ENCODE results near the gene EPB41L1.

The EPB41L1 gene

DNA sequence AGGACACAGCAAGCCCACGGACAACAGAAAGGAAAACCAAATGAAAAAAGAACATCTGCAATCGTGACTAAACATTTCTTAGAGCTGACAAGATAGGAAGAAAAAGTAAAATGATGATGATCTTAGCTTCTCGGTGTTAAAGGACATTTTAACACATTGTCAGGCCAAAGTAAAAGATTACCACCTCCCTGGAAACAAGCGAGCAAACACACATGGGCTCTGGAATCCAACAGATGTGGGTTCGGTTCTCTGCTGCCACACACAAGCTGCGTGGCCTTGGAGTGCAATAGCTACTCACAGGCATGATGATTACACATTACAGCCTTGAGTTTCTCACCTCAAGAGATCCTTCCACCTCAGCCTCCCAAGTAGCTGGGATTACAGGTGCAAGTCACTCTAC, 74.2 kb downstream of the EPB41L1 start:
- TF ChIP-seq TAF1 (IDR thresholded peaks at IDR 0.05; ENCODE audit: borderline replicate concordance, insufficient read depth, low read length) (no peak), POLR2AphosphoS5 (IDR thresholded peaks at IDR 0.05; ENCODE audit: low read depth, low read length) (no peak), SIN3A (IDR thresholded peaks at IDR 0.05; ENCODE audit: borderline replicate concordance, insufficient read depth, low read length) (no peak), REST (IDR thresholded peaks at IDR 0.05; ENCODE audit: insufficient read depth in 1 of 2, low read depth in 2 of 2, low read length in 2 of 2) (no peak), FOXP2 (optimal IDR thresholded peaks at IDR 0.05; ENCODE audit: borderline replicate concordance, extremely low read depth, extremely low read length, insufficient read depth) (no peak)

DNA sequence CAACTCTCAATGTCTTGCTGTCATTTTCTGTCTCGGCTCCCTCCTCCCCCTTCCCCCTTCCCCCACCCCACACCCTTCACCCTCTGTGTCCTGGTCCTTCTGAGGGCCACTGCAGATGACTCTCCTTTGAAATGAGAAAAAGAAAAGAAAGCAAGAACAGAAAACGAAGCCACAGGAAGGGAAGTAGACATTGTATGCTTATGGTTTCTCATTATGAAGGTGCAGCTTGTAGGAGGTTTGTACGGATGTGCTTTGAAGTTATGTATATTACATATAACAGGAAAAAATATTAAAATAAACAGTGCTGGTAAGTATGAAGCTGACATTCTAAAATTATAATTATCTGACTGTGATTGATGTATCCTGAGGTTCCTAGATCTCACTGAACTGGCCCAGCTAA, 75.5 kb downstream of the EPB41L1 start:
- no peak for TF ChIP-seq SIN3A (IDR thresholded peaks at IDR 0.05; ENCODE audit: borderline replicate concordance, insufficient read depth, low read length)
- no peak for TF ChIP-seq FOXP2 (optimal IDR thresholded peaks at IDR 0.05; ENCODE audit: borderline replicate concordance, extremely low read depth, extremely low read length, insufficient read depth)
- no peak for TF ChIP-seq TAF1 (IDR thresholded peaks at IDR 0.05; ENCODE audit: borderline replicate concordance, insufficient read depth, low read length)
- TF ChIP-seq REST (IDR thresholded peaks at IDR 0.05; ENCODE audit: insufficient read depth in 1 of 2, low read depth in 2 of 2, low read length in 2 of 2), result no peak
- TF ChIP-seq POLR2AphosphoS5 (IDR thresholded peaks at IDR 0.05; ENCODE audit: low read depth, low read length), result no peak

- TF ChIP-seq FOXP2 (optimal IDR thresholded peaks at IDR 0.05; ENCODE audit: borderline replicate concordance, extremely low read depth, extremely low read length, insufficient read depth), result no peak
- TF ChIP-seq REST (IDR thresholded peaks at IDR 0.05; ENCODE audit: insufficient read depth in 1 of 2, low read depth in 2 of 2, low read length in 2 of 2), result no peak
- no peak for TF ChIP-seq SIN3A (IDR thresholded peaks at IDR 0.05; ENCODE audit: borderline replicate concordance, insufficient read depth, low read length)
- TF ChIP-seq POLR2AphosphoS5 (IDR thresholded peaks at IDR 0.05; ENCODE audit: low read depth, low read length), result no peak
- TF ChIP-seq TAF1 (IDR thresholded peaks at IDR 0.05; ENCODE audit: borderline replicate concordance, insufficient read depth, low read length), result no peak
Observed at GRCh38 chr20:36231331-36231730, 76.8 kb downstream of the EPB41L1 start.

DNA sequence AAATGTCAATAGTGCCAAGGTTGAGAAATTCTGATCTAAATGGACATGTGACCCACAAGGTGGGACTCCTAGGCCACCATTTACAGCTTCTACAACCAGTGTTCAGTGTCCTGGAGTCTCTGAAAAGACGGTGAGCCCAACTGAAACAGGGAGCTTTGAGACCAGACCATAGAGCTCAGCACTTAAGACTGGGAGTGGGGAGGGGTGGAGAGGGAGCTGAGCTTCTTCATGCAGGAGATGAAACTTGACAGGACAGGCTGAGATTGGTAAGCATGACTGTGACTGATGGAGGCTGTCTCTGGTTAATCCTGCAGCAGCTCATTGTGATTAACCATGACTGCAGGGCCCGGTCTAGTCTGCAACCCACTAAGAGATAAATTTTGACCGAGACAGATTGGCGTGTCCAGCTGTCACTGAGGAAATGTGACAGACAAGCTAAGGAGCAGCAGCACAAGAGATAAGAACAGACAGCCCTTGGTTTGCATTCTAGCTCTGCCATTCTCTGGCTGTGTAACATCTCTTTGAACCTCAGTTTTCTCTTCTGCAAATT, 80.3 kb downstream of the EPB41L1 start:
- TF ChIP-seq SIN3A (IDR thresholded peaks at IDR 0.05; ENCODE audit: borderline replicate concordance, insufficient read depth, low read length) (no peak), TAF1 (IDR thresholded peaks at IDR 0.05; ENCODE audit: borderline replicate concordance, insufficient read depth, low read length) (no peak), REST (IDR thresholded peaks at IDR 0.05; ENCODE audit: insufficient read depth in 1 of 2, low read depth in 2 of 2, low read length in 2 of 2) (no peak), POLR2AphosphoS5 (IDR thresholded peaks at IDR 0.05; ENCODE audit: low read depth, low read length) (no peak), FOXP2 (optimal IDR thresholded peaks at IDR 0.05; ENCODE audit: borderline replicate concordance, extremely low read depth, extremely low read length, insufficient read depth) (no peak)

All from PFSK-1 (cell line).